NOMO-1 treated with dmso at 0.1 percent for 144 hours (cell line): Measurements from ENCODE around the gene B4GALT5.
A peak's percentile ranks its signal among the peaks of the same experiment; 100 is the strongest.
"Not testable (repeated sequence)": the region's sequence is repeated elsewhere in the genome, so short reads cannot be mapped to it uniquely, and the experiment has no call there.

Experiments used
- DNase-seq: peaks from one replicate; lab custom pipeline; 2025; ENCODE audit not compliant: unreplicated experiment; lab: John Stamatoyannopoulos, UW

The B4GALT5 gene

GRCh38 chr20:49681850-49682216, 31.8 kb downstream of the B4GALT5 start:
- no peak for DNase-seq

DNA sequence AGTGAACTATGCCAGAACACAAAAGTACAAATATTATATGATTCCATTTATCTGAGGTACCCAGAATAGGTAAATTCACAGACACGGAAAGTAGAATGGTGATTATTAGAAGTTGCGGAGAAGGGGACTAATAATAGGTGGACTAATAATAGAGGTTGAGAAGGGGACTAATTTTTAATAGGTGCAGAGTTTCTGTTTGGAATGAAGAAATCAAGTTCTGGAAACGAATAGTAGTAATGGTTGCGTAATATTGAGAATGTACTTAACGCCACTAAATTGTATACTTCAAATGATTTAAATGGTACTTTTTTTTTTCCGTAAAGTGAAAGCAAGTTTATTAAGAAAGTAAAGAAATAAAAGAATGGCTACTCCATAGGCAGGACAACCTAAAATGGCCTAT, 33.2 kb downstream of the B4GALT5 start:
- no peak for DNase-seq

DNA sequence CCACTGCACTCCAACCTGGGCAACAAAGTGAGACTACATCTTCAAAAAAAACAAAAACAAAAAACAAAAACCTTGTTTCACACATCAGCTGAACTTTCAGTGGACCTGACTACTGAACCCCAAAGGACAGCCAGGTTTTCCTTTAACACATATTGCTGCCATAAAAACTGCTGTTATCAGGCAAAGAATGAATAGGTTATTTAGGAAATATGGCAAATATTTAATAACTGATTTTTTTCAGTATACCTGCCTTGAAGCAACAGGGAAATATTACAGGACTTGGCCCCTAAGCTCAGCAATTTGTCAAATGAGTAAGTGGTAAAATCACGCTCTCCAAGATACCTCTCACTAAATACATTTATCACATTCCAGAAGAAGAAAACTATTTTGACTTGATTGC, 34.0 kb downstream of the B4GALT5 start:
- no peak for DNase-seq

GRCh38 chr20:49677777-49678758, 35.6 kb downstream of the B4GALT5 start:
- no peak for DNase-seq

- DNase-seq = peak; percentile 63
Measured at GRCh38 chr20:49676581-49677291, 36.9 kb downstream of the B4GALT5 start.

DNA sequence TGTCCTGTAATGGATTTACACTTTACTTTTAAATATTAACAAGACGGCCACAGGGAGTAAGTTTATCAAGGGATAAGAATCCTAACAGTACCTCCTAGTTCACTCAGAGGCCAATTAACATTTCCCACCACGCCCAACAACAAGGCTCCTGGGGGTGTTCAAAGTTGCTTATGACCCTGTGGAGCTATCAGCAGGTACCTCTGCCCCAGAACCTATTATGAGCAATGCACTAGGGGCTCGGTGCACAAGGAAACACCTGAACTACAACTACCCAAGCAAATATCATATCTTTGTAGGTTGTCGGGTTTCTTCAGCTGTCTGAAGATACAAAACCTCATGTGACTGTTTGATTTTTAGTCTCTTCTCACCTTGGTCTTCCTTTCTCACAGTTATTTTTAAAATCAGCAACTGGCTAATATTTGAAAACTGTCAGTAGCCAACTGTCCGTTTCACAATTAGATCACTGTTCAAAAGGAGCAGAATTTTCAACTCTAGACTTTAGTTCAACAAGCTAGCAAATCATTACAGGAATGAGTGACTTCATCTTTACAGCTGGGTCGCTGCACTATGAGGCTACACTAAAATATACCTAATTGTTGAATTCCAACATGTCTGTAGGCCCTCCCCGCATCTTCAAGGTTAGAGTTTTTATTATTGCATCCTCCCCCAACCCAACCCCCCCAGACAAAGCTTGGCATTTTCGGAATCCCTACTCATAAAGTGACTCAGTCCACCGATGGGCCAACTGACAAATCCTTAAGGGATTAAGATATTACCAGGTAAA, 38.1 kb downstream of the B4GALT5 start:
- no peak for DNase-seq

- no peak for DNase-seq
Measured at GRCh38 chr20:49674383-49675352, 39.0 kb downstream of the B4GALT5 start.

DNA sequence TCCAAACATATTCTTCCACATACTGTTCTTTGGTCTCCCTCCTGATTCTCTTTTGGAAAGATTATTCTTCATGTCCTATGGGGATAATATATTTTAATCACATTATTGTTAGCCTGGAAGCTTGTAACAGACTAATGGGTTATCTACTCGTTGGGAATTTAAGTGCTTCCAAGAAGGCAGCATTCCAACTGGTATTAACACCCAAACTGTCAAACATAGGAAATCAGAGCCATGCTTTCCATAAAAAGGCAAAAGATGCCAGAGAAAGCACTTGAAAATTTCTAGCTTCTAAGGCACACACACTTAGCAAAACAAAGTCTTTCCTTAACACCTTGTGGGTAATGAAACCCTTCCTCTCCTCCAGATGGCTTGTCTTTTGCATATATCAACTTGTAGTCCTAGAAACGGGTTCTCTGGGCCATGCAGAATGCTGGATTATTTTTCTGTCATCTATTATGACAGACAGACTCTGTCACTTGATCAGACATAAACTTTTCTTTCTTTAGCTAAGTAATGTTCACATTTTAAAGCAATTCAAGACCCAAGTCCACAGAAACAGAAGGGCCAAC, 41.5 kb downstream of the B4GALT5 start:
- DNase-seq = no peak

DNA sequence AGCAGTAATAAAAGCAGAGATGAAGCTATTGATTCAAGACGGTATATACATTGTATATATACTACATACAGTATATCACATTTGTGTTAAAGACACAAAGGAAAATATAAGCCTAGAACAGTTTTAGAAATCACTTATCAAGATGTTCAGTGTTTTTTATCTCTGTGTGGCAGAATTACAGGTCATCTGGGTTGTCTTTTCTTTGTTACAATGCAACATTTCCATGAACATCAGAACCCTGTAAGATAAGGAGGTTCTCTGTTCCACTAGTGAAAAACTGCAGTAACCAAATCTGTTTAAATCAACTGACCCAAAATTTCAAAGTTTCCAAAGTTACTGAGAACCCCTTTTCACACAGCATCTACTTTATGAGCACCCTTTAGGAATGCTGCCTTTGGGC, 42.2 kb downstream of the B4GALT5 start:
- no peak for DNase-seq

- DNase-seq = no peak
Measured at GRCh38 chr20:49669601-49670189, 44.0 kb downstream of the B4GALT5 start.

DNA sequence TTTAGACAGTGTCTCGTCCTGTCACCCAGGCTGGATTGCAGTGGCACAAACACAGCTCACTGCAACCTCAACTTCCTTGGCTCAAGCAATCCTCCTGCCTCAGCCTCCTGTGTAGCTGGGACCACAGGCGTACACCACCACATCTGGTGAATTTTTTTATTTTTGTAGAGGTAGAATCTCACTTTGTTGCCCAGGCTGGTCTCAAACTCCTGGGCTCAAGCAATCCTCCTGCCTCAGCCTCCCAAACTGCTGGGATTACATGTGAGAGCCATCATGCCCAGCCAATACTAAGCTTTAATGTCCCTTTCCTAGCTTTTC, 44.8 kb downstream of the B4GALT5 start:
- DNase-seq = not testable (repeated sequence)

GRCh38 chr20:49668181-49668877, 45.3 kb downstream of the B4GALT5 start:
- no peak for DNase-seq

DNA sequence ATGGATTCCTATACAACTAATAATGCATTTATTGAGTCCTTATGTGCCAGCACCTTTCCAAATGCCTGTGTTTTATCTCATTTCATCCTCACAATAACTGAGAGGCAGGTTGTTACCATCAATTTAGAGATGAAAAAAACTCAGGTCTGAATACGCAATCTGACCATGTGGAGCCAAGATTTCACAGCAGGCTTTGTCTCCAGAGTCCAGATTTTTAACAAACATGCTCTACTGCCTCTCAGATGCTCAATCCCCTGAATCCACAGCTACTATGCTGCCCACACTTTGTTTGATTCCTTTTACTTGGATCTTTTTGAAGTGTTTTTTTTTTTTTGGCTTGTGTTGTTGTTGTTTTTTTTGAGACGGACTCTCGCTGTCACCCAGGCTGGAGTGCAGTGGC, 46.8 kb downstream of the B4GALT5 start:
- no peak for DNase-seq

DNA sequence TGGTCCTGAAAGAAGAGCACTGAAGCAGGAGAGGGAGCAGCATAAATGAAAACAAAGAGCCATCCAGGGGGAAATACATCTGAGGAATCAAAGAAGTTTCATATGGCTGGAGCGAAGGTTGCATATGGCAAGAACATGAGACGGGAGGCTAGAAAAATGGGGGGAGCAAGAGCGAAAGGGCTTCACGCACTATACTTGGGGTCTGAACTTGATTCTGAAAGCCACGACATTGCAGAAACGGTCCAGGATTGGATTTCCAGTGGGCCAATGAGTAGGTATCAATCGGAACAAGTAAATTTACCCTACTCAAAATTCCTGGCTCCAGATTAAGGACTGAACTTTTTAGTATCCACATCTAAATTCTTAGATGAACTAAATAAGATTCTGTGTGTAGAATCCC, 47.9 kb downstream of the B4GALT5 start:
- no peak for DNase-seq

DNA sequence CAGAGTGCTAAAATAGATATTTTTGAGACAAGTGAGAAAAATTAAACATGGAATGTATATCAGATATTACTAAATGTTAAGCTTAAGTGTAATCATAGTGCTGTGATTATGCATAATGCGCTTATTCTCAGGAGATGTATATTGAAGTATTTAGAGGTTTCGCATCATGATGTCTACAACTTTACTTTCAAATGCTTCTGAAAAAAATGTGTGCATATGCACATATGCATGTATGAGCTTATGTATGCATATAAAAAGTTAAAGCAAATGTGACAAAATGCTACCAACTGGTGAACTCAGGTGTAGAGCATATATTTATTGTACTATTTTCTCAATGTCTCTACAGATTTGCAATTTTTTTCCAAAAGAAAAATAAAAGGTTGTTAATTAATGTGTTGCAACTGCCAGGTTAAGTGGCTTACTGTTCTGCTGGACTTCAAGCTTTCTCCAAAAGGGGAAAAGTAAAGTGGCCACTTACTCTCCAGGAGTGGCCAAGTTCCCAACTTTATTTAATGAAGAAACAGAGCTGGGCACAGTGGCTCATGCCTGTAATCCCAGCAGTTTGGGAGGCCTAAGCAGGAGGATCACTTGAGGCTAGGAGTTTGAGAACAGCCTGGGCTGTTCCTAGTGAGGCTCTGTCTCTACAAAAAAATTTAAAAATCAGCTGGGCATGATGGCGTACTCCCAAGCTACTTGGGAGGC, 48.9 kb downstream of the B4GALT5 start:
- DNase-seq = no peak

GRCh38 chr20:49663112-49663511, 50.6 kb downstream of the B4GALT5 start:
- no peak for DNase-seq

- DNase-seq = no peak
Measured at GRCh38 chr20:49661560-49662329, 51.9 kb downstream of the B4GALT5 start.

DNA sequence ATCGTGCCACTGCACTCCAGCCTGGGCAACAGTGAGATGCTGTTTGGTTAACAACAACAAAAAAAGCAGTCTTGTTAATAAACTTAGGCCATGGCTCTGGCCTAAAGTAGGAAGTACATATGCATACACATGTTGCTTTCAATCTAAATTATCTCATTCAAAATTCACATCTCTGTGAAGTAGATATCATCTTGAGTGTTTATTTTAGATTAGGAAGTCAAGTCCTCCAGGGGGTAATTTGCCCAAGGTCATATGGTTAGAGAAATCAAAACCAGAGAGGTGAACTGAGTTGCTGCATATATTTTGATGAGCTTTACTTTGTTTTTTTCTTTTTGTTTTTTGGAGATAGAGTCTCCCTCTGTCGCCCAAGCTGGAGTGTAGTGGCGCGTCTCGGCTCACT, 52.8 kb downstream of the B4GALT5 start:
- DNase-seq = no peak
